B cell (primary cell): Measurements from ENCODE around the gene MPP4. TPM values are rescaled to one million over a fixed set of nuclear protein-coding genes. Genes with fewer than 3 reads are reported as not detected.

ENCODE experiments used
- ATAC-seq: fragments of 200-7000 bp; cut with Tn5 transposase; one replicate; pipeline ENCODE4 v1.10.0; 2021; ENCODE audit warnings: low read depth, mild to moderate bottlenecking, moderate number of reproducible peaks, moderate library complexity
- CTCF ChIA-PET: fragments of 350-600 bp; sonication (Branson Sonifier 250); formaldehyde crosslinking; loops from one replicate; lab custom pipeline; 2021; ENCODE audit warnings: antibody characterized with exemption, inconsistent platforms; lab: Charles Lee
- POLR2A ChIA-PET: fragments of 350-600 bp; sonication (Branson Sonifier 250); formaldehyde crosslinking; loops from one replicate; lab custom pipeline; 2021; ENCODE audit warnings: antibody characterized with exemption; lab: Charles Lee
- DNase-seq: peaks from one replicate; pipeline ENCODE4 v3.0.0; 2013
- H2AFZ ChIP-seq: 2 replicates; pipeline ENCODE4 v1.6.1; 2012; ENCODE audit warnings: mild to moderate bottlenecking, low read depth, low read length; ENCODE audit not compliant: insufficient read depth, poor library complexity, severe bottlenecking
- H3K27ac ChIP-seq, 2 donors: 1 replicate in 1 of 2; 2 replicates in 1 of 2; pipeline ENCODE4 v1.5.1; 2012 to 2013; ENCODE audit warnings: low read length in 2 of 2, mild to moderate bottlenecking in 2 of 2, moderate library complexity in 1 of 2
- H3K27me3 ChIP-seq, 4 experiments: fragments of 200-600 bp in 1 of 4; sonication (generic) in 1 of 4; replicated peaks in 1 of 4; 1 replicate in 2 of 4; 2 replicates in 2 of 4; pipeline versions ENCODE4 v1.6.1 to v1.7.0; 2013 to 2016; ENCODE audit warnings: low read length in 3 of 4, mild to moderate bottlenecking in 2 of 4, mixed read lengths in 1 of 4, moderate library complexity in 1 of 4; ENCODE audit not compliant: insufficient read depth in 4 of 4, control insufficient read depth in 3 of 4; ENCODE audit errors: control extremely low read depth in 1 of 4
- H3K36me3 ChIP-seq, 2 experiments: replicated peaks in 1 of 2; 1 replicate in 1 of 2; 2 replicates in 1 of 2; pipeline versions ENCODE4 v1.6.1 to v1.7.1; 2013; ENCODE audit warnings: low read length in 1 of 2; ENCODE audit not compliant: insufficient read depth in 2 of 2, control insufficient read depth in 1 of 2; ENCODE audit errors: control extremely low read depth in 1 of 2, extremely low read depth in 1 of 2
- H3K4me1 ChIP-seq, 2 donors: fragments of 200-600 bp in 1 of 2; sonication (generic) in 1 of 2; 1 replicate in 1 of 2; 2 replicates in 1 of 2; pipeline versions ENCODE4 v1.5.1 to v1.6.1; 2013 to 2017; ENCODE audit warnings: low read length in 2 of 2; ENCODE audit not compliant: control insufficient read depth in 2 of 2, insufficient read depth in 2 of 2
- H3K4me2 ChIP-seq: replicated peaks from 2 replicates; pipeline ENCODE3; 2012; ENCODE audit warnings: mild to moderate bottlenecking, low read depth, low read length; ENCODE audit not compliant: poor library complexity, severe bottlenecking
- H3K4me3 ChIP-seq, 5 experiments: fragments of 200-600 bp in 1 of 5; sonication (generic) in 1 of 5; 1 replicate in 3 of 5; 2 replicates in 2 of 5; pipeline versions ENCODE4 v1.5.1 to v1.7.0; 2011 to 2016; ENCODE audit warnings: low read length in 4 of 5, mild to moderate bottlenecking in 4 of 5, low read depth in 2 of 5, control low read depth in 1 of 5, moderate library complexity in 1 of 5; ENCODE audit not compliant: insufficient read depth in 1 of 5; ENCODE audit errors: control extremely low read depth in 1 of 5, extremely low read depth in 1 of 5
- H3K79me2 ChIP-seq: fragments of 200-600 bp; sonication (generic); one replicate; pipeline ENCODE4 v1.6.0; 2016; ENCODE audit warnings: low read length; ENCODE audit not compliant: control insufficient read depth, insufficient read depth
- H3K9ac ChIP-seq: fragments of 200-600 bp; sonication (generic); 2 replicates; pipeline ENCODE4 v1.6.1; 2017; ENCODE audit warnings: mild to moderate bottlenecking, low read length, moderate library complexity
- H3K9me3 ChIP-seq, 3 donors: one replicate each; pipeline versions ENCODE4 v1.6.1 to v1.7.1; 2013; ENCODE audit warnings: low read length in 2 of 3; ENCODE audit not compliant: control insufficient read depth in 2 of 3, insufficient read depth in 1 of 3; ENCODE audit errors: control extremely low read depth in 1 of 3
- H4K20me1 ChIP-seq: 2 replicates; pipeline ENCODE4 v1.6.0; 2012; ENCODE audit warnings: mild to moderate bottlenecking, low read length; ENCODE audit not compliant: insufficient read depth, control insufficient read depth, poor library complexity, severe bottlenecking
- H3K27ac Mint-ChIP-seq: one replicate; pipeline ENCODE4 v1.8.0; 2021; ENCODE audit warnings: mixed read lengths
- H3K27me3 Mint-ChIP-seq: one replicate; pipeline ENCODE4 v1.8.0; 2021; ENCODE audit warnings: mixed read lengths
- H3K4me1 Mint-ChIP-seq: one replicate; pipeline ENCODE4 v1.8.0; 2021; ENCODE audit warnings: mixed read lengths
- H3K4me3 Mint-ChIP-seq: one replicate; pipeline ENCODE4 v1.8.0; 2021; ENCODE audit warnings: mixed read lengths
- H3K9me3 Mint-ChIP-seq: one replicate; pipeline ENCODE4 v1.8.0; 2022; ENCODE audit warnings: mixed read lengths; ENCODE audit not compliant: insufficient read depth
- EZH2 ChIP-seq: IDR thresholded peaks from 2 replicates; pipeline ENCODE4 v1.6.1; 2012; ENCODE audit warnings: borderline replicate concordance, low read depth, mild to moderate bottlenecking, moderate library complexity, low read length; ENCODE audit not compliant: insufficient read depth, poor library complexity, severe bottlenecking
- WGBS: methylation state at CpG from one replicate; pipeline ENCODE4 v1.1.5; 2013; ENCODE audit warnings: missing lambda C conversion rate; ENCODE audit not compliant: insufficient coverage; 5-methylcytosine and 5-hydroxymethylcytosine counted together
- intact Hi-C: fragments of 100-400 bp; cut with micrococcal nuclease; formaldehyde crosslinking; loops from one replicate; pipeline ENCODE4 v1.10.0; 2022
- polyA plus RNA-seq: library from polyadenylated mRNA; depleted of rRNA; stranded (reverse); fragments of >200 nt; gene quantifications from 2 replicates; pipeline ENCODE4 v1.2.3, GENCODE V29; 2012
- small RNA-seq: library from RNA; depleted of rRNA; stranded (forward); fragments of <200 nt; gene quantifications from one replicate; pipeline ENCODE3, GENCODE V24; 2012; ENCODE audit warnings: low replicate concordance, low read depth; ENCODE audit not compliant: insufficient read length
- total RNA-seq, 2 donors: library from RNA; stranded (reverse); fragments of 120-200 nt in 1 of 2; gene quantifications; 1 replicate in 1 of 2; 2 replicates in 1 of 2; pipeline versions ENCODE4 v1.2.3 to v1.2.4, GENCODE V29; 2013 to 2022
- TF ChIP-seq, protein P1 (sequence below): fragments of 200-600 bp; IDR thresholded peaks from one replicate; pipeline ENCODE4 v1.8.0; 2022; ENCODE audit warnings: antibody characterized with exemption, mild to moderate bottlenecking

Gene MPP4
- total and polyA plus RNA-seq, 2 donors (not counting 1 experiment from before 2014, with no cell fraction given): not detected

- Histone ChIP-seq H3K36me3 (no peaks in the 10 kb centered on the region), H3K4me1 (no peaks in the 10 kb centered on the region), H3K27ac (no peak overlapping the region), H3K9ac (no peak overlapping the region), H3K27me3 (no peaks in the 10 kb centered on the region), H3K4me2 (no peak overlapping the region), H4K20me1 (no peaks in the 10 kb centered on the region), H3K9me3 (peaks cover 0 to 3% (median 0%) of the 10 kb centered on the region in 3 donors), H3K4me3 (no peak overlapping the region), H2AFZ (no peak overlapping the region), H3K79me2 (no peaks in the 10 kb centered on the region)
- 82% methylated on average over 7 of the region's 8 CpGs for WGBS
- H3K9me3 Mint-ChIP-seq: peaks cover 4% of the 10 kb centered on the region
- ATAC-seq: no peak
- peaks cover 18% of the 10 kb centered on the region for H3K27me3 Mint-ChIP-seq
- TF ChIP-seq, protein P1, sequence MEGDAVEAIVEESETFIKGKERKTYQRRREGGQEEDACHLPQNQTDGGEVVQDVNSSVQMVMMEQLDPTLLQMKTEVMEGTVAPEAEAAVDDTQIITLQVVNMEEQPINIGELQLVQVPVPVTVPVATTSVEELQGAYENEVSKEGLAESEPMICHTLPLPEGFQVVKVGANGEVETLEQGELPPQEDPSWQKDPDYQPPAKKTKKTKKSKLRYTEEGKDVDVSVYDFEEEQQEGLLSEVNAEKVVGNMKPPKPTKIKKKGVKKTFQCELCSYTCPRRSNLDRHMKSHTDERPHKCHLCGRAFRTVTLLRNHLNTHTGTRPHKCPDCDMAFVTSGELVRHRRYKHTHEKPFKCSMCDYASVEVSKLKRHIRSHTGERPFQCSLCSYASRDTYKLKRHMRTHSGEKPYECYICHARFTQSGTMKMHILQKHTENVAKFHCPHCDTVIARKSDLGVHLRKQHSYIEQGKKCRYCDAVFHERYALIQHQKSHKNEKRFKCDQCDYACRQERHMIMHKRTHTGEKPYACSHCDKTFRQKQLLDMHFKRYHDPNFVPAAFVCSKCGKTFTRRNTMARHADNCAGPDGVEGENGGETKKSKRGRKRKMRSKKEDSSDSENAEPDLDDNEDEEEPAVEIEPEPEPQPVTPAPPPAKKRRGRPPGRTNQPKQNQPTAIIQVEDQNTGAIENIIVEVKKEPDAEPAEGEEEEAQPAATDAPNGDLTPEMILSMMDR: no peak
- no peak for TF ChIP-seq EZH2
- H3K4me1 Mint-ChIP-seq: no peaks in the 10 kb centered on the region
- ChIA-PET POLR2A (no interaction called here), CTCF (interaction anchor here (0.6 kb wide), 1 partner anchor 578 kb away, joined by 4 read pairs; no protein-coding TSS in a partner anchor)
- no peak overlapping the region for H3K4me3 Mint-ChIP-seq
- intact Hi-C loops: no loop called here
- no peak for DNase-seq
- no peak overlapping the region for H3K27ac Mint-ChIP-seq
Measured at GRCh38 chr2:201597397-201597796, 101.0 kb downstream of the MPP4 start.

Small RNAs within 50 kb of the gene (small RNA-seq; reads per million reads assigned to genes)
- gene RNU6-651P: not detected

Other genes starting within 250 kb of the MPP4 start
- 21.6 and 24.5 TPM in 2 replicates for gene TRAK2, start 247.2 kb downstream of the MPP4 start, total RNA-seq
- 16.9 and 17.8 TPM in 2 replicates for gene TRAK2, start 247.2 kb downstream of the MPP4 start, polyA plus RNA-seq
- gene STRADB, start 246.9 kb downstream of the MPP4 start, total RNA-seq: 17.5 and 20.6 TPM in 2 replicates
- 14.6 and 17.2 TPM in 2 replicates for gene STRADB, start 246.9 kb downstream of the MPP4 start, polyA plus RNA-seq
- gene TMEM237, start 55.1 kb downstream of the MPP4 start, total RNA-seq: 3.6 and 4.2 TPM in 2 replicates
- gene TMEM237, start 55.1 kb downstream of the MPP4 start, polyA plus RNA-seq: 0.76 and 2.1 TPM in 2 replicates
- 15.8 and 16.7 TPM in 2 replicates for gene ALS2, start 82.3 kb upstream of the MPP4 start, total RNA-seq
- 1.4 and 3.8 TPM in 2 replicates for gene ALS2, start 82.3 kb upstream of the MPP4 start, polyA plus RNA-seq
- gene CDK15, start 107.9 kb upstream of the MPP4 start, total RNA-seq: not detected in 2 replicates
- gene CDK15, start 107.9 kb upstream of the MPP4 start, polyA plus RNA-seq: not detected in 2 replicates